ENCODE results near the gene MAGI1.
A peak's percentile ranks its signal among the peaks of the same experiment; 100 is the strongest.

The MAGI1 gene

GRCh38 chr3:65988411-65989180 lies 50.1 kb downstream of the MAGI1 start:
- DNase-seq: no peak
- no peaks in the 10 kb centered on the region for H3K36me3 Mint-ChIP-seq
- no peak for ATAC-seq (replicated peaks)
- no peaks in the 10 kb centered on the region for H3K4me1 Mint-ChIP-seq
- no peaks in the 10 kb centered on the region for H3K9me3 Mint-ChIP-seq
- H3K27me3 Mint-ChIP-seq: peaks cover 0 to 3% of the 10 kb centered on the region in 2 donors
- no peak overlapping the region for H3K27ac Mint-ChIP-seq
- no peak overlapping the region for H3K4me3 Mint-ChIP-seq

DNA sequence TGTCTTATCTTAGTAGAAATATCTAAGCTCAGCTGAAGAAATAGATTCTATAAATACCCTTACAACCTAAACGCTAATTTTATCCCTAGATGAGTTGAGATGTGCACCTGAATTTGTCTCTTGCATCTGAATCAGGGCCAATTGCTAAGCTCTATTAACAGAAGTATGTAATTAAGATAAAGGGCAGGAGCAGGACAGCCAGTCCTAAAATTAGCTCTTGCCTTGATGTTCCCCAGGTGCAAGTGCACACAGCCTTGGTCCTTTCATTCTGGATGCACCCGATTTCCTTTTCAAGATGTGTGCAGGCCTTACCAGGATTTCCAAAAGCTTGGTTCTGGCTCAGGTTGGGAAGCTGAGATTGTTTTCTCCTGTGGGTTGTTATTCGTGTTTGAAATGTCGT lies 52.4 kb downstream of the MAGI1 start:
- H3K27me3 Mint-ChIP-seq: peaks cover 0 to 3% of the 10 kb centered on the region in 2 donors
- DNase-seq: no peak
- H3K9me3 Mint-ChIP-seq: no peaks in the 10 kb centered on the region
- no peak overlapping the region for H3K4me3 Mint-ChIP-seq
- H3K36me3 Mint-ChIP-seq: no peaks in the 10 kb centered on the region
- no peak overlapping the region for H3K27ac Mint-ChIP-seq
- no peaks in the 10 kb centered on the region for H3K4me1 Mint-ChIP-seq
- no peak for ATAC-seq (replicated peaks)

DNA sequence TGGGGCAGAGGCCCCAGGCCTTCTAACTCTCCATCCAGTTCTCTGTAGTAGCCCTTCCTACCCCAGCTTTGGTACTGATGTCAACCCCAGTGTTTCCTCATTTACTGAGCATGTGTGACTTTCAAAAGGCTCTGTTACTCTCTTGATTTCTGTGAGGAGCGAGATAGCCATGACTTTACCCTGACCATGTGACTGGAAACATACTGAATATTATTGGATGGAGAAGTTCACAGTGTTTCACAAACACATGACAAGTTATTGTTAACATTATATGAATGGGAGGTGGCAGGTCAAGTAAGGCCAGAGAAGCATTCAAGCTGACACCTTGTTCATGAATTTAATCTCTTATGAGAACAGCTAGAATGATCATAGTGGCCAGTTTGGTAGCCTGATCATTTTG lies 53.7 kb downstream of the MAGI1 start:
- DNase-seq: no peak
- H3K4me3 Mint-ChIP-seq: no peak overlapping the region
- H3K27ac Mint-ChIP-seq: no peak overlapping the region
- no peaks in the 10 kb centered on the region for H3K9me3 Mint-ChIP-seq
- H3K27me3 Mint-ChIP-seq: peaks cover 0 to 3% of the 10 kb centered on the region in 2 donors
- H3K36me3 Mint-ChIP-seq: no peaks in the 10 kb centered on the region
- ATAC-seq (replicated peaks): no peak
- no peaks in the 10 kb centered on the region for H3K4me1 Mint-ChIP-seq

DNA sequence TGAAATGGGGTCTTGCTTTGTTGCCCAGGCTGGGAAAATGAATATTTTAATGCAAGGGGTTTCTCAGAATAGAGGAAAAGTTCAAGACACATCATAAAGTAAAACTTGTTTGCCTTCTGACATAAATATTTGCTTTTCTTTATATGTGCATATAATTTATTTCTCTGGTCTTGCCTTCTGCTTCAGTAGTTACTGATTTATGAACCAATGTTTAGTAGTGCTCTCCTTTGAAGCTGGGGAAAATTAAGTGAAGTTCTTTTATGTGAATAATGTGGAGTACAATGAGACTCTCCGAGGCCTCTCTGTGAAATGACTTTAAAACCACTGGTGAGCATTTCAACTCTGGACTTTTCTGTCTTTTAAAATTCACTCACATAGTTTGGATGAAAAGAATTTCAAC lies 55.6 kb downstream of the MAGI1 start:
- ATAC-seq (replicated peaks): no peak
- no peaks in the 10 kb centered on the region for H3K9me3 Mint-ChIP-seq
- H3K36me3 Mint-ChIP-seq: no peaks in the 10 kb centered on the region
- no peak overlapping the region for H3K27ac Mint-ChIP-seq
- peaks cover 0 to under 1% of the 10 kb centered on the region in 2 donors for H3K27me3 Mint-ChIP-seq
- no peaks in the 10 kb centered on the region for H3K4me1 Mint-ChIP-seq
- no peak overlapping the region for H3K4me3 Mint-ChIP-seq
- no peak for DNase-seq

DNA sequence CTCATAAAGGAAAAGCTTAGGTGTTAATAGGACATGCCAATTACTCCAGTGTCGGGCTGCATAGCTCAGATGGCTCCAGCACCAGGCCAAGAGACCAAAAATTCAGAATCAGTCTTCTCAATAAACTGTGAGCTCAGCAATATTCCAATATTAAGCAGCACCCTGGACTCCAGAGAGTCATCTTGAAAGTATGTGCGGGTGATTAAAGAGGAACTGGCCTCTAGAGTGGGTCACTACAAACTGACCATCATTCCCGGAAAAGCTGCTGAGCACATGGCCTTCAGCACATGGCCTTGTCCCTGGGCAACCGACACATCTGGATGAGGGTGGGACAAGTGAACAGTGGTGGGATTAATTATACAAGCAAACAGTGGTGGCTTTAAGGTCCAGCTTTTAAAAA lies 59.0 kb downstream of the MAGI1 start:
- no peaks in the 10 kb centered on the region for H3K27me3 Mint-ChIP-seq
- no peak for ATAC-seq (replicated peaks)

DNA sequence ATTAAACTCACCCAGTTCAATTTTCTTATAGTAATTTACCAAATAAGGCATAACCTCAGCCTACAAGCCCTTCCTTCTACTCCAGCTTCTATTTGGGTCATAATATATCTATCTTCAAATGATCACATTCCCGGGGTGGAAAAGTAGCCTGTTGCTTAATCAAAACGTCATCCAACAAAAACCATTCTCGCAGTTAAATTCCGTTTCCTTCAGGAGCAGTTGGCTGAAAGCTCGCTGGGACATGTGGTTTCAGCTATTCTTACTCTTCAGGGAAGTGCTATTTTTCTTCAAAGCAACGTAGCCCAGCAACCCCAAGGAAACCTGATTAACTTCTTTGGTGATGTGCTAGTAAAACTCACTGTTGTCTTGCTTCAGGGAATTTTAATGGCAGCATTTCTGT lies 59.6 kb downstream of the MAGI1 start:
- Mint-ChIP-seq H3K27me3 (no peaks in the 10 kb centered on the region), H3K9me3 (peaks cover 2 to 4% of the 10 kb centered on the region in 2 donors), H3K27ac (no peak overlapping the region), H3K4me3 (no peak overlapping the region), H3K4me1 (no peaks in the 10 kb centered on the region), H3K36me3 (no peaks in the 10 kb centered on the region)
- ATAC-seq (replicated peaks) (no peak), DNase-seq (no peak)

More for the DNA sequence above, 59.0 kb downstream of the MAGI1 start:
- Mint-ChIP-seq H3K4me3 (no peak overlapping the region), H3K9me3 (peaks cover 2 to 4% of the 10 kb centered on the region in 2 donors), H3K4me1 (no peaks in the 10 kb centered on the region), H3K27ac (no peak overlapping the region), H3K36me3 (no peaks in the 10 kb centered on the region)
- DNase-seq: no peak

- DNase-seq: no peak
- no peaks in the 10 kb centered on the region for H3K36me3 Mint-ChIP-seq
- no peak overlapping the region for H3K4me3 Mint-ChIP-seq
- no peak for ATAC-seq (replicated peaks)
- H3K4me1 Mint-ChIP-seq: no peaks in the 10 kb centered on the region
- H3K27me3 Mint-ChIP-seq: no peaks in the 10 kb centered on the region
- H3K27ac Mint-ChIP-seq: no peak overlapping the region
- H3K9me3 Mint-ChIP-seq: peaks cover 2 to 4% of the 10 kb centered on the region in 2 donors
Observed at GRCh38 chr3:65978116-65978515, 60.6 kb downstream of the MAGI1 start.

DNA sequence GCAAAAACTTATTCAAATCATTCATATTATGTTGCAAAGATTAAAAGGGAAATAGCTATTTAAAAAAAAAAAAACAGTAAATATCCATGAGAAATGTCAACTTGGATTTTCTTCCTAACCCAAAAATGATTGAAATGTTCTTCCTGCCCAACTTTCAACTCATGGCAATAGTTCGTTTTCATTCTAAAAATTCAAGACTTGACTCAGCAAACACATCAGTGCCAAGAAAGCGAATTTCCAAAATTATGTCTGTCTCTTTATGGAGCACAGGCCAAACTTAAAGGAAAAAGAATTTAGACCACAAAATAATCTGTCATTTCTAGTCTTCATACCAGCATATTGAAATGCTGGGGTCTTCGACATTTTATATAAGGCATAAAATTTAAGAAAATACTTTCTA lies 63.7 kb downstream of the MAGI1 start:
- no peaks in the 10 kb centered on the region for H3K36me3 Mint-ChIP-seq
- no peak overlapping the region for H3K27ac Mint-ChIP-seq
- peaks cover 2 to 4% of the 10 kb centered on the region in 2 donors for H3K9me3 Mint-ChIP-seq
- H3K4me3 Mint-ChIP-seq: no peak overlapping the region
- DNase-seq (no peak), ATAC-seq (replicated peaks) (no peak)
- H3K4me1 Mint-ChIP-seq: no peaks in the 10 kb centered on the region
- H3K27me3 Mint-ChIP-seq: no peaks in the 10 kb centered on the region

- DNase-seq: no peak
- ATAC-seq (replicated peaks): no peak
- H3K27ac Mint-ChIP-seq: no peak overlapping the region
- no peaks in the 10 kb centered on the region for H3K27me3 Mint-ChIP-seq
- H3K4me1 Mint-ChIP-seq: no peaks in the 10 kb centered on the region
- H3K4me3 Mint-ChIP-seq: no peak overlapping the region
- no peaks in the 10 kb centered on the region for H3K36me3 Mint-ChIP-seq
- H3K9me3 Mint-ChIP-seq: peaks cover 2 to 4% of the 10 kb centered on the region in 2 donors
Observed at GRCh38 chr3:65974509-65974908, 64.2 kb downstream of the MAGI1 start.

DNA sequence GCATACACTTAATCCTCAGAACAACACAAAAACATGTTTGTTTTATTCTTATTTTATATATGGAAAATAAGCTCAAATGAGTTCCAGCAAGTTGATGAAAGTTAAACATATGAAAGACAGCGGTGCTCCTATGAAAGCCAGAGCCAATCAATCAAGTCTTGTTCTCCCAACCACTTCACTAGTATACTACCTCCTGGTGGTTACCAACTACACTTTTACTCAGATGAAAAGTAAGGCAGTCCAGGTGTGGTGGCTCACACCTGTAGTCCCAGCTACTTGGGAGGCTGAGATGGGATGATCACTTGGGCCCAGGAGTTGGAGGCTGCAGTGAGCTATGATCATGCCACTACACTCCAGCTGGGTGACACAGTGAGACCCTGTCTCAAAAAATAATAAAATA lies 66.0 kb downstream of the MAGI1 start:
- H3K27ac Mint-ChIP-seq: no peak overlapping the region
- H3K4me3 Mint-ChIP-seq: no peak overlapping the region
- no peak for ATAC-seq (replicated peaks)
- H3K4me1 Mint-ChIP-seq: no peaks in the 10 kb centered on the region
- H3K27me3 Mint-ChIP-seq: no peaks in the 10 kb centered on the region
- peaks cover 2% of the 10 kb centered on the region in 2 donors for H3K9me3 Mint-ChIP-seq
- no peak for DNase-seq
- H3K36me3 Mint-ChIP-seq: no peaks in the 10 kb centered on the region

- DNase-seq (no peak), ATAC-seq (replicated peaks) (no peak)
Observed at GRCh38 chr3:65971293-65972252, 67.1 kb downstream of the MAGI1 start.

DNA sequence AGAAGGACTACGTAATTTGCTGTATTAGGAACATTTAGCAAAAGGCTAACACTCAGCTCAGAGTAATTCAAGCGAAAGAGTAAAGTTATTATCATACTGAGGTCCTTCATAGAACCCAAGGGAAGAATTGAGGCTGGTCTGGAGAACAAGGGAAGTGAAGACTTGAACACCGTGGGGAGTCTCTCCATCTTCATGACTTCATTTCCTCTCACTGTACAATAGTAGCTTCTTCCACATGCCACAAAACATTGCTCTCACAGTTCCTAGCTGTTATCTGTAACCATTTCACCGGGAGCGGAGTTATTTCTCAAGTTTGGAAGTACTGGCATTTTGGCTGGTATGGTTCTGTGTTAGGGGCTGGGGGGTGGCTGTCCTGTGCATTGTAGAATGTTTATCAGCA lies 69.7 kb downstream of the MAGI1 start:
- Mint-ChIP-seq H3K4me3 (no peak overlapping the region), H3K27ac (no peak overlapping the region), H3K4me1 (peaks cover 7 to 8% of the 10 kb centered on the region in 2 donors), H3K27me3 (no peaks in the 10 kb centered on the region), H3K9me3 (peaks cover 0 to 4% of the 10 kb centered on the region in 2 donors), H3K36me3 (no peaks in the 10 kb centered on the region)
- ATAC-seq (replicated peaks) (no peak), DNase-seq (no peak)

More at GRCh38 chr3:65971293-65972252, 67.1 kb downstream of the MAGI1 start:
- Mint-ChIP-seq H3K9me3 (peaks cover 0 to 2% of the 10 kb centered on the region in 2 donors), H3K36me3 (no peaks in the 10 kb centered on the region), H3K27me3 (no peaks in the 10 kb centered on the region), H3K4me3 (no peak overlapping the region), H3K4me1 (no peaks in the 10 kb centered on the region), H3K27ac (no peak overlapping the region)

GRCh38 chr3:65967451-65967850 lies 71.3 kb downstream of the MAGI1 start:
- Mint-ChIP-seq H3K9me3 (peaks cover 5 to 6% of the 10 kb centered on the region in 2 donors), H3K36me3 (peaks cover 0 to 1% of the 10 kb centered on the region in 2 donors), H3K4me3 (no peak overlapping the region), H3K27ac (no peak overlapping the region), H3K4me1 (peaks cover 8 to 10% of the 10 kb centered on the region in 2 donors), H3K27me3 (no peaks in the 10 kb centered on the region)
- DNase-seq (no peak), ATAC-seq (replicated peaks) (no peak)

DNA sequence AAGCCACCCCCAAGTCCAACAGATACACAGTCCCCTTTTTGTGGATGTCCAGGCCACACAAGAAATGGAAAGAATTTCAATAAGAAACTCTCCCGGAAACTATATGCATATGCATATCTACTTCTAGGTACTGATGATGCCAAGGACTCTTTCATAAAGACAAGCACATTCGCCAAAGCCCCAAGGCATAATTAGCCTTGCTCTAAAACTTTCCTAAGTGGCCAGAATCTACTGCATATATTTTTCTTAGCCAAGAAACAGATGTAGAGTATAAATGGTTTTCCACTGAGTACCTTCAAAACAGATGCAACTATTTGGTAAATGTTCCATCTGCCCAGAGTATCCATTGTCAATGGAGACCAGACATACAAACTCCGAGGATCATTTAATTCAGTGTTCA lies 73.9 kb downstream of the MAGI1 start:
- Mint-ChIP-seq H3K4me3 (peak overlapping the region in 1 of 2 donors; percentile 6), H3K36me3 (peaks cover 0 to 1% of the 10 kb centered on the region in 2 donors), H3K4me1 (peaks cover 8 to 10% of the 10 kb centered on the region in 2 donors), H3K27me3 (no peaks in the 10 kb centered on the region), H3K9me3 (peaks cover 5 to 6% of the 10 kb centered on the region in 2 donors), H3K27ac (no peak overlapping the region)
- DNase-seq (no peak), ATAC-seq (replicated peaks) (no peak)
